Left lung (tissue), 10 donors: ENCODE measurements around the gene ETV1. TPM values are rescaled to one million over a fixed set of nuclear protein-coding genes. Genes with fewer than 3 reads are reported as not detected.

Experiments used
- ATAC-seq: fragments of 200-7000 bp; cut with Tn5 transposase; one replicate; pipeline ENCODE4 v1.9.1; 2020; ENCODE audit warnings: moderate library complexity
- DNase-seq, 4 donors: peaks; one replicate each; pipeline ENCODE4 v3.0.0-alpha.2; 2013 to 2020
- H3K27ac ChIP-seq, 2 donors: fragments of 200-600 bp; sonication (generic) in 1 of 2; one replicate each; pipeline versions ENCODE4 v1.5.0 to v1.8.0; 2020 to 2021
- H3K27me3 ChIP-seq, 2 donors: fragments of 200-600 bp; sonication (generic) in 1 of 2; one replicate each; pipeline versions ENCODE4 v1.5.0 to v1.8.0; 2020 to 2021
- H3K36me3 ChIP-seq, 2 donors: fragments of 200-600 bp; sonication (generic) in 1 of 2; one replicate each; pipeline versions ENCODE4 v1.5.0 to v1.8.0; 2020 to 2021
- H3K4me1 ChIP-seq, 2 donors: fragments of 200-600 bp; one replicate each; pipeline ENCODE4 v1.8.0; 2021
- H3K4me3 ChIP-seq, 2 donors: fragments of 200-600 bp; sonication (generic) in 1 of 2; one replicate each; pipeline versions ENCODE4 v1.5.0 to v1.8.0; 2020 to 2021; ENCODE audit warnings: mild to moderate bottlenecking in 1 of 2
- H3K9me3 ChIP-seq, 2 donors: fragments of 200-600 bp; sonication (generic) in 1 of 2; one replicate each; pipeline versions ENCODE4 v1.5.0 to v1.8.0; 2020 to 2021
- CTCF ChIP-seq, 2 donors: fragments of 200-600 bp; sonication (generic) in 1 of 2; IDR thresholded peaks; one replicate each; pipeline versions ENCODE4 v1.5.0 to v1.8.0; 2021; ENCODE audit warnings: antibody characterized with exemption in 2 of 2
- intact Hi-C, 2 donors: fragments of 100-400 bp; cut with DNase I; formaldehyde crosslinking; loops; one replicate each; pipeline versions ENCODE4 v1.11.2 to v1.14.2; 2022
- polyA plus RNA-seq, 6 donors: library from polyadenylated mRNA; unstranded; fragments of 120-200 nt; gene quantifications; one replicate each; pipeline ENCODE4 v1.2.1, GENCODE V29; 2013; ENCODE audit not compliant: insufficient read length in 6 of 6
- total RNA-seq, 2 donors: library from RNA; stranded (reverse); fragmentation: NEBNext Ultra II Directional; extraction: Animal tissue kit (Norgen Biotek cat#: 25700); gene quantifications; one replicate each; pipeline ENCODE4 v1.2.1, GENCODE V29; 2021
- donor health status: DM: no; HTN: yes; CAD: no.
- donor health status: DM: no; HTN: no; CAD: no.

Gene ETV1
- total and polyA plus RNA-seq, 8 donors: 55.3 to 134 (median 72.5) TPM

- Histone ChIP-seq H3K9me3 (no peaks in the 10 kb centered on the region), H3K36me3 (no peaks in the 10 kb centered on the region), H3K4me1 (peaks cover 0 to 7% of the 10 kb centered on the region in 2 donors), H3K27me3 (peaks cover 0 to 21% of the 10 kb centered on the region in 2 donors), H3K27ac (peak overlapping the region; percentile 87 to 96), H3K4me3 (peak overlapping the region; percentile 51 to 54)
- no peak for TF ChIP-seq CTCF (IDR thresholded peaks at IDR 0.05)
- peak in 2 of 4 donors; percentile 42 to 45 for DNase-seq
- ATAC-seq: peak; percentile 5
- intact Hi-C loops: loop anchor here in 1 of 2 donors (5.0 kb wide), 1 partner anchor 136 kb away; no protein-coding TSS in a partner anchor
Measured at GRCh38 chr7:13988731-13989125, 738 bp downstream of the ETV1 start.

GRCh38 chr7:13988065-13988464 lies 1.4 kb downstream of the ETV1 start:
- no peak for DNase-seq
- Histone ChIP-seq H3K4me1 (peaks cover 0 to 7% of the 10 kb centered on the region in 2 donors), H3K36me3 (no peaks in the 10 kb centered on the region), H3K9me3 (no peaks in the 10 kb centered on the region), H3K27ac (peak overlapping the region; percentile 87 to 96), H3K4me3 (peak overlapping the region; percentile 51 to 54), H3K27me3 (peaks cover 0 to 21% of the 10 kb centered on the region in 2 donors)
- intact Hi-C loops: loop anchor here in 1 of 2 donors (5.0 kb wide), 1 partner anchor 136 kb away; no protein-coding TSS in a partner anchor
- no peak for ATAC-seq
- no peak for TF ChIP-seq CTCF (IDR thresholded peaks at IDR 0.05)

GRCh38 chr7:13987395-13987794 lies 2.1 kb downstream of the ETV1 start:
- no peak for DNase-seq
- H3K4me1 ChIP-seq: peaks cover 0 to 7% of the 10 kb centered on the region in 2 donors
- ATAC-seq: no peak
- H3K9me3 ChIP-seq: no peaks in the 10 kb centered on the region
- no peak for TF ChIP-seq CTCF (IDR thresholded peaks at IDR 0.05)
- no peaks in the 10 kb centered on the region for H3K36me3 ChIP-seq
- H3K27ac ChIP-seq: peak overlapping the region; percentile 87 to 96
- H3K4me3 ChIP-seq: peak overlapping the region; percentile 51 to 54
- intact Hi-C loops: loop anchor here in 1 of 2 donors (5.0 kb wide), 1 partner anchor 135 kb away; no protein-coding TSS in a partner anchor
- H3K27me3 ChIP-seq: peaks cover 0 to 21% of the 10 kb centered on the region in 2 donors

GRCh38 chr7:13986208-13986607 lies 3.3 kb downstream of the ETV1 start:
- Histone ChIP-seq H3K4me1 (no peaks in the 10 kb centered on the region), H3K36me3 (no peaks in the 10 kb centered on the region), H3K27ac (peak overlapping the region; percentile 31 to 96), H3K9me3 (no peaks in the 10 kb centered on the region), H3K27me3 (peaks cover 0 to 21% of the 10 kb centered on the region in 2 donors), H3K4me3 (peak overlapping the region; percentile 51 to 54)
- no peak for DNase-seq
- intact Hi-C loops: loop anchor here in 1 of 2 donors (5.0 kb wide), 1 partner anchor 134 kb away; no protein-coding TSS in a partner anchor
- ATAC-seq: no peak
- TF ChIP-seq CTCF (IDR thresholded peaks at IDR 0.05): no peak

- ATAC-seq (no peak), DNase-seq (no peak)
- intact Hi-C loops: loop anchor here in 1 of 2 donors (5.0 kb wide), 1 partner anchor 133 kb away; no protein-coding TSS in a partner anchor
- H3K27ac ChIP-seq: peak overlapping the region; percentile 31 to 96
- H3K4me1 ChIP-seq: peaks cover 0 to 7% of the 10 kb centered on the region in 2 donors
- no peak for TF ChIP-seq CTCF (IDR thresholded peaks at IDR 0.05)
- peak overlapping the region; percentile 51 to 54 for H3K4me3 ChIP-seq
- H3K9me3 ChIP-seq: no peaks in the 10 kb centered on the region
- no peaks in the 10 kb centered on the region for H3K36me3 ChIP-seq
- peaks cover 0 to 21% of the 10 kb centered on the region in 2 donors for H3K27me3 ChIP-seq
Measured at GRCh38 chr7:13984831-13985685, 4.4 kb downstream of the ETV1 start.
